SK-N-SH treated with all-trans-retinoic acid at 6 μM for 48 hours (cell line): Measurements from ENCODE around the gene AS3MT.

ENCODE experiments used
- ATAC-seq: fragments of 200-7000 bp; cut with Tn5 transposase; 3 replicates; pipeline ENCODE4 v1.9.1; 2020; ENCODE audit warnings: mild to moderate bottlenecking, moderate library complexity
- ARNTL ChIP-seq: fragments of 450-650 bp; formaldehyde crosslinking; IDR thresholded peaks from 2 replicates; pipeline ENCODE4 v1.5.0; 2020; ENCODE audit warnings: low read depth, mild to moderate bottlenecking, moderate library complexity, borderline replicate concordance
- BACH2 ChIP-seq: fragments of 250-450 bp; sonication (Bioruptor Pico); IDR thresholded peaks from 2 replicates; pipeline ENCODE4 v1.9.0; 2021; ENCODE audit warnings: mild to moderate bottlenecking, borderline replicate concordance
- CSDC2 ChIP-seq: fragments of 250-450 bp; sonication (Bioruptor Pico); IDR thresholded peaks from 2 replicates; pipeline ENCODE4 v1.5.0; 2020; ENCODE audit warnings: mild to moderate bottlenecking, moderate library complexity
- ESRRG ChIP-seq: fragments of 250-450 bp; sonication (Bioruptor Pico); IDR thresholded peaks from 2 replicates; pipeline ENCODE4 v1.6.1; 2021; ENCODE audit warnings: mild to moderate bottlenecking
- GLIS3 ChIP-seq: fragments of 250-450 bp; sonication (Bioruptor Pico); IDR thresholded peaks from 2 replicates; pipeline ENCODE4 v1.5.0; 2020; ENCODE audit warnings: mild to moderate bottlenecking, moderate library complexity
- ISL1 ChIP-seq: fragments of 250-450 bp; sonication (Bioruptor Pico); IDR thresholded peaks from 2 replicates; pipeline ENCODE4 v2.1.2; 2022; ENCODE audit warnings: mild to moderate bottlenecking, moderate library complexity
- OSR1 ChIP-seq: fragments of 250-450 bp; sonication (Bioruptor Pico); IDR thresholded peaks from 2 replicates; pipeline ENCODE4 v1.8.0; 2022; ENCODE audit warnings: moderate library complexity, mild to moderate bottlenecking, inconsistent platforms
- PPARA ChIP-seq: fragments of 250-450 bp; sonication (Bioruptor Pico); IDR thresholded peaks from 2 replicates; pipeline ENCODE4 v1.5.0; 2020; ENCODE audit warnings: mild to moderate bottlenecking, borderline replicate concordance
- RARB ChIP-seq: fragments of 250-450 bp; sonication (Bioruptor Pico); IDR thresholded peaks from 2 replicates; pipeline ENCODE4 v1.8.0; 2021; ENCODE audit warnings: mild to moderate bottlenecking, moderate library complexity
- SNAI2 ChIP-seq: fragments of 250-450 bp; sonication (Bioruptor Pico); IDR thresholded peaks from 2 replicates; pipeline ENCODE4 v1.5.0; 2020; ENCODE audit warnings: mild to moderate bottlenecking, moderate library complexity
- TCF4 ChIP-seq: fragments of 250-450 bp; sonication (Bioruptor Pico); IDR thresholded peaks from 2 replicates; pipeline ENCODE4 v1.8.0; 2021; ENCODE audit warnings: mild to moderate bottlenecking, moderate library complexity, borderline replicate concordance
- ZC3H10 ChIP-seq: fragments of 250-450 bp; sonication (Bioruptor Pico); IDR thresholded peaks from 2 replicates; pipeline ENCODE4 v1.5.1; 2021; ENCODE audit warnings: mild to moderate bottlenecking, moderate library complexity
- ZFP3 ChIP-seq: fragments of 250-450 bp; sonication (Bioruptor Pico); IDR thresholded peaks from 2 replicates; pipeline ENCODE4 v1.5.0; 2020; ENCODE audit warnings: mild to moderate bottlenecking, moderate library complexity
- ZFP30 ChIP-seq: fragments of 450-650 bp; formaldehyde crosslinking; IDR thresholded peaks from 2 replicates; pipeline ENCODE4 v1.5.0; 2022; ENCODE audit warnings: mild to moderate bottlenecking, moderate library complexity
- ZNF565 ChIP-seq: fragments of 450-650 bp; formaldehyde crosslinking; conservative IDR thresholded peaks from 2 replicates; pipeline ENCODE4 v1.5.0; 2020; ENCODE audit warnings: low read depth, mild to moderate bottlenecking, moderate library complexity
- ZNF70 ChIP-seq: fragments of 450-650 bp; formaldehyde crosslinking; IDR thresholded peaks from 2 replicates; pipeline ENCODE4 v1.5.0; 2020; ENCODE audit warnings: mild to moderate bottlenecking, moderate library complexity
- ZNF8 ChIP-seq: fragments of 450-650 bp; formaldehyde crosslinking; IDR thresholded peaks from 2 replicates; pipeline ENCODE4 v1.5.0; 2020; ENCODE audit warnings: mild to moderate bottlenecking, moderate library complexity
- TF ChIP-seq, protein P1 (sequence below): fragments of 250-450 bp; sonication (Bioruptor Pico); IDR thresholded peaks from 2 replicates; pipeline ENCODE4 v1.5.0; 2020; ENCODE audit warnings: mild to moderate bottlenecking, moderate library complexity
- TF ChIP-seq, protein P2 (sequence below): fragments of 250-450 bp; sonication (Bioruptor Pico); IDR thresholded peaks from 2 replicates; pipeline ENCODE4 v1.8.0; 2021; ENCODE audit warnings: low read depth, mild to moderate bottlenecking, moderate library complexity, borderline replicate concordance
- TF ChIP-seq, protein P3 (sequence below): fragments of 250-450 bp; sonication (Bioruptor Pico); IDR thresholded peaks from 2 replicates; pipeline ENCODE4 v1.5.1; 2021; ENCODE audit warnings: mild to moderate bottlenecking, moderate library complexity
- TF ChIP-seq, protein P4 (sequence below): fragments of 250-450 bp; sonication (Bioruptor Pico); IDR thresholded peaks from 2 replicates; pipeline ENCODE4 v1.5.1; 2020; ENCODE audit warnings: low read depth, mild to moderate bottlenecking, moderate library complexity

The AS3MT gene

DNA sequence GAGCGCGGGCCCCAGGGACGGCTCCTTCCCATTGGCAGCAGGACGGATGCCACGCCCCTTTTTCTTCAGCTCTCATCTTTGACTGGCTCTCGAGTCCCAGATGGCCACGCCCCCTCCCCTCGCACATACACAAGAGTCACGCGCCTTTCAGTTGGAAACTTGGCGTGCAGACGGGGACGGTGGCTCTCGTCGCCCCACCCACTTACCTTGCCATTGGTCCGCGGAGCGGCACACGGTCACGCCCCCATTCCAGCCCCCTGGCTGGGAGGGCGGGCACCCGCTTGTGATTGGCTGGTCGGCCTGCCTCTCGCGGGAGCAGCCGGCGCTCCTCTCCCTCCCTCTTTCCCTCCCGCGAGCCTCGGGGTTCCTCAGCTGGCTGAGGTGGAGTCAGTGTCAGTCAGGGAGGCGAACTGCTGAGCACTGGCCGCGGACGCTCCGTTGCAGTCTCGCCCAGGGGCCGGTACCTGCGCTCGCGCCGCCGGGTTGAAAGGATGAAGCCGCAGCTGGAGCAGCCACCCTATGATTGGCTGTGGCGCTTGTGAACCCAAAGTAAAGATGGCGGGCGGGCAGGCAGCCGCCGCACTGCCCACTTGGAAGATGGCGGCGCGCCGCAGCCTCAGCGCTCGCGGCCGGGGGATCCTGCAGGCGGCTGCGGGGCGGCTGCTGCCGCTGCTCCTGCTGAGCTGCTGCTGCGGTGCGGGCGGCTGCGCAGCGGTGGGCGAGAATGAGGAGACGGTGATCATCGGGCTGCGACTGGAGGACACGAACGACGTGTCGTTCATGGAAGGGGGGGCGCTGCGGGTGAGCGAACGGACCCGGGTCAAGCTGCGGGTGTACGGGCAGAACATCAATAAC is 48.9 kb downstream of the AS3MT start, which contains the start of gene CNNM2:
Gene CNNM2, plus strand, starts transcription at position 333 of the 855 bp plus-strand sequence. Its CDS starts 187 bp downstream, at position 520.
- peak; percentile 91 for ATAC-seq
- TF ChIP-seq TCF4 (CRISPR knock-in tag) (no peak), ARNTL (no peak), BACH2 (CRISPR knock-in tag) (no peak), ZC3H10 (no peak), PPARA (CRISPR knock-in tag) (no peak), ZNF70 (CRISPR knock-in tag) (no peak), RARB (CRISPR knock-in tag) (no peak), OSR1 (CRISPR knock-in tag) (no peak), ZNF8 (CRISPR knock-in tag) (no peak), ISL1 (CRISPR knock-in tag) (no peak), ESRRG (CRISPR knock-in tag) (no peak), SNAI2 (0 out of 2 replicates have a peak, but pooled peaks have one; percentile 57), ZFP30 (CRISPR knock-in tag) (no peak), ZFP3 (peak; percentile 65; the same call in 1 of the 2 replicates), ZNF565 (CRISPR knock-in tag) (no peak), GLIS3 (no peak), CSDC2 (no peak)
- TF ChIP-seq, protein P1, sequence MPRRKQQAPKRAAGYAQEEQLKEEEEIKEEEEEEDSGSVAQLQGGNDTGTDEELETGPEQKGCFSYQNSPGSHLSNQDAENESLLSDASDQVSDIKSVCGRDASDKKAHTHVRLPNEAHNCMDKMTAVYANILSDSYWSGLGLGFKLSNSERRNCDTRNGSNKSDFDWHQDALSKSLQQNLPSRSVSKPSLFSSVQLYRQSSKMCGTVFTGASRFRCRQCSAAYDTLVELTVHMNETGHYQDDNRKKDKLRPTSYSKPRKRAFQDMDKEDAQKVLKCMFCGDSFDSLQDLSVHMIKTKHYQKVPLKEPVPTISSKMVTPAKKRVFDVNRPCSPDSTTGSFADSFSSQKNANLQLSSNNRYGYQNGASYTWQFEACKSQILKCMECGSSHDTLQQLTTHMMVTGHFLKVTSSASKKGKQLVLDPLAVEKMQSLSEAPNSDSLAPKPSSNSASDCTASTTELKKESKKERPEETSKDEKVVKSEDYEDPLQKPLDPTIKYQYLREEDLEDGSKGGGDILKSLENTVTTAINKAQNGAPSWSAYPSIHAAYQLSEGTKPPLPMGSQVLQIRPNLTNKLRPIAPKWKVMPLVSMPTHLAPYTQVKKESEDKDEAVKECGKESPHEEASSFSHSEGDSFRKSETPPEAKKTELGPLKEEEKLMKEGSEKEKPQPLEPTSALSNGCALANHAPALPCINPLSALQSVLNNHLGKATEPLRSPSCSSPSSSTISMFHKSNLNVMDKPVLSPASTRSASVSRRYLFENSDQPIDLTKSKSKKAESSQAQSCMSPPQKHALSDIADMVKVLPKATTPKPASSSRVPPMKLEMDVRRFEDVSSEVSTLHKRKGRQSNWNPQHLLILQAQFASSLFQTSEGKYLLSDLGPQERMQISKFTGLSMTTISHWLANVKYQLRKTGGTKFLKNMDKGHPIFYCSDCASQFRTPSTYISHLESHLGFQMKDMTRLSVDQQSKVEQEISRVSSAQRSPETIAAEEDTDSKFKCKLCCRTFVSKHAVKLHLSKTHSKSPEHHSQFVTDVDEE (CRISPR knock-in tag): peak; percentile 71; the same call in 1 of the 2 replicates
- TF ChIP-seq, protein P2, sequence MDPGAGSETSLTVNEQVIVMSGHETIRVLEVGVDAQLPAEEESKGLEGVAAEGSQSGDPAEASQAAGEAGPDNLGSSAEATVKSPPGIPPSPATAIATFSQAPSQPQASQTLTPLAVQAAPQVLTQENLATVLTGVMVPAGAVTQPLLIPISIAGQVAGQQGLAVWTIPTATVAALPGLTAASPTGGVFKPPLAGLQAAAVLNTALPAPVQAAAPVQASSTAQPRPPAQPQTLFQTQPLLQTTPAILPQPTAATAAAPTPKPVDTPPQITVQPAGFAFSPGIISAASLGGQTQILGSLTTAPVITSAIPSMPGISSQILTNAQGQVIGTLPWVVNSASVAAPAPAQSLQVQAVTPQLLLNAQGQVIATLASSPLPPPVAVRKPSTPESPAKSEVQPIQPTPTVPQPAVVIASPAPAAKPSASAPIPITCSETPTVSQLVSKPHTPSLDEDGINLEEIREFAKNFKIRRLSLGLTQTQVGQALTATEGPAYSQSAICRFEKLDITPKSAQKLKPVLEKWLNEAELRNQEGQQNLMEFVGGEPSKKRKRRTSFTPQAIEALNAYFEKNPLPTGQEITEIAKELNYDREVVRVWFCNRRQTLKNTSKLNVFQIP (CRISPR knock-in tag): no peak
- TF ChIP-seq, protein P3, sequence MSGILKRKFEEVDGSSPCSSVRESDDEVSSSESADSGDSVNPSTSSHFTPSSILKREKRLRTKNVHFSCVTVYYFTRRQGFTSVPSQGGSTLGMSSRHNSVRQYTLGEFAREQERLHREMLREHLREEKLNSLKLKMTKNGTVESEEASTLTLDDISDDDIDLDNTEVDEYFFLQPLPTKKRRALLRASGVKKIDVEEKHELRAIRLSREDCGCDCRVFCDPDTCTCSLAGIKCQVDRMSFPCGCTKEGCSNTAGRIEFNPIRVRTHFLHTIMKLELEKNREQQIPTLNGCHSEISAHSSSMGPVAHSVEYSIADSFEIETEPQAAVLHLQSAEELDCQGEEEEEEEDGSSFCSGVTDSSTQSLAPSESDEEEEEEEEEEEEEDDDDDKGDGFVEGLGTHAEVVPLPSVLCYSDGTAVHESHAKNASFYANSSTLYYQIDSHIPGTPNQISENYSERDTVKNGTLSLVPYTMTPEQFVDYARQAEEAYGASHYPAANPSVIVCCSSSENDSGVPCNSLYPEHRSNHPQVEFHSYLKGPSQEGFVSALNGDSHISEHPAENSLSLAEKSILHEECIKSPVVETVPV (CRISPR knock-in tag): no peak

DNA sequence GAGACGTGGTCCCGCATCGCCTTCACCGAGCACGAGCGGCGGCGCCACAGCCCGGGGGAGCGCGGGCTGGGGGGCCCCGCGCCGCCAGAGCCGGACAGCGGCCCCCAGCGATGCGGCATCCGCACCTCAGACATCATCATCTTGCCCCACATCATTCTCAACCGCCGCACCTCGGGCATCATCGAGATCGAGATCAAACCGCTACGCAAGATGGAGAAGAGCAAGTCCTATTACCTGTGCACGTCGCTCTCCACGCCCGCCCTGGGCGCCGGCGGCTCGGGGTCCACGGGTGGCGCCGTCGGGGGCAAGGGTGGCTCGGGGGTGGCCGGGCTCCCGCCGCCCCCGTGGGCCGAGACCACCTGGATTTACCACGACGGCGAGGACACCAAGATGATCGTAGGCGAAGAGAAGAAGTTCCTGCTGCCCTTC is 49.6 kb downstream of the AS3MT start:
- ATAC-seq: no peak
- TF ChIP-seq ZC3H10 (no peak), ZFP30 (CRISPR knock-in tag) (no peak)

DNA sequence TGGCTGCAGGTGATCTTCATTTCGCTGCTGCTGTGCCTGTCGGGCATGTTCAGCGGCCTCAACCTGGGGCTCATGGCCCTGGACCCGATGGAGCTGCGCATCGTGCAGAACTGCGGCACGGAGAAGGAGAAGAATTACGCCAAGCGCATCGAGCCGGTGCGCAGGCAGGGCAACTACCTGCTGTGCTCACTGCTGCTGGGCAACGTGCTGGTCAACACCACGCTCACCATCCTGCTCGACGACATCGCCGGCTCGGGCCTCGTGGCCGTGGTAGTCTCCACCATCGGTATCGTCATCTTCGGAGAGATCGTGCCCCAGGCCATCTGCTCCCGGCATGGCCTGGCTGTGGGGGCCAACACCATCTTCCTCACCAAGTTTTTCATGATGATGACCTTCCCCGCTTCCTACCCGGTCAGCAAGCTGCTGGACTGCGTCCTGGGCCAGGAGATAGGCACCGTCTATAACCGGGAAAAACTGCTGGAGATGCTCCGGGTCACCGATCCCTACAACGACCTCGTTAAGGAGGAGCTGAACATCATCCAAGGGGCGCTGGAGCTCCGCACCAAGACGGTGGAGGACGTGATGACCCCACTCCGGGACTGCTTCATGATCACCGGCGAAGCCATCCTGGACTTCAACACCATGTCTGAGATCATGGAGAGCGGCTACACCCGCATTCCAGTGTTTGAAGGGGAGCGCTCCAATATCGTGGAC is 50.1 kb downstream of the AS3MT start:
- TF ChIP-seq, protein P4, sequence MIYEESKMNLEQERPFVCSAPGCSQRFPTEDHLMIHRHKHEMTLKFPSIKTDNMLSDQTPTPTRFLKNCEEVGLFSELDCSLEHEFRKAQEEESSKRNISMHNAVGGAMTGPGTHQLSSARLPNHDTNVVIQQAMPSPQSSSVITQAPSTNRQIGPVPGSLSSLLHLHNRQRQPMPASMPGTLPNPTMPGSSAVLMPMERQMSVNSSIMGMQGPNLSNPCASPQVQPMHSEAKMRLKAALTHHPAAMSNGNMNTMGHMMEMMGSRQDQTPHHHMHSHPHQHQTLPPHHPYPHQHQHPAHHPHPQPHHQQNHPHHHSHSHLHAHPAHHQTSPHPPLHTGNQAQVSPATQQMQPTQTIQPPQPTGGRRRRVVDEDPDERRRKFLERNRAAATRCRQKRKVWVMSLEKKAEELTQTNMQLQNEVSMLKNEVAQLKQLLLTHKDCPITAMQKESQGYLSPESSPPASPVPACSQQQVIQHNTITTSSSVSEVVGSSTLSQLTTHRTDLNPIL (CRISPR knock-in tag): no peak
- TF ChIP-seq ZFP3 (no peak), ARNTL (no peak), ESRRG (CRISPR knock-in tag) (no peak), ZNF70 (CRISPR knock-in tag) (no peak), ZNF8 (CRISPR knock-in tag) (no peak), ZFP30 (CRISPR knock-in tag) (no peak), BACH2 (CRISPR knock-in tag) (no peak), ZNF565 (CRISPR knock-in tag) (no peak), ISL1 (CRISPR knock-in tag) (no peak), RARB (CRISPR knock-in tag) (no peak), OSR1 (CRISPR knock-in tag) (no peak), TCF4 (CRISPR knock-in tag) (no peak)
- TF ChIP-seq, protein P3 (CRISPR knock-in tag): no peak
- TF ChIP-seq, protein P1 (CRISPR knock-in tag): no peak
- TF ChIP-seq, all 23 proteins: peak for 0
- no peak for ATAC-seq
